Ascending aorta (tissue), 2 donors: ENCODE data around the gene PIN1. TPM values are rescaled to one million over a fixed set of nuclear protein-coding genes. Genes with fewer than 3 reads are reported as not detected.

Experiments
- DNase-seq, 2 donors: peaks; one replicate each; pipeline ENCODE4 v3.0.0-alpha.2; 2019; ENCODE audit warnings: low spot score in 2 of 2
- H3K27ac ChIP-seq, 2 donors: fragments of 200-600 bp; sonication (generic); one replicate each; pipeline ENCODE4 v1.5.1; 2016 to 2017; ENCODE audit warnings: mild to moderate bottlenecking in 1 of 2
- H3K27me3 ChIP-seq: fragments of 200-600 bp; sonication (generic); one replicate; pipeline ENCODE4 v1.5.1; 2017
- H3K36me3 ChIP-seq, 2 donors: fragments of 200-600 bp; sonication (generic); one replicate each; pipeline ENCODE4 v1.5.1; 2016
- H3K4me1 ChIP-seq, 2 donors: fragments of 200-600 bp; sonication (generic); one replicate each; pipeline ENCODE4 v1.5.1; 2016 to 2017; ENCODE audit warnings: mild to moderate bottlenecking in 1 of 2
- H3K4me3 ChIP-seq, 2 donors: fragments of 200-600 bp; sonication (generic); one replicate each; pipeline ENCODE4 v1.5.1; 2016 to 2017; ENCODE audit warnings: mild to moderate bottlenecking in 1 of 2
- H3K9me3 ChIP-seq, 2 donors: fragments of 200-600 bp; sonication (generic); one replicate each; pipeline ENCODE4 v1.5.1; 2016
- intact Hi-C: fragments of 100-400 bp; cut with DNase I; formaldehyde crosslinking; loops from one replicate; pipeline ENCODE4 v1.15.1; 2023
- total RNA-seq: library from RNA; depleted of rRNA; stranded (reverse); fragments of >200 nt; gene quantifications from one replicate; pipeline ENCODE4 v1.1.0, GENCODE V29; 2016
- TF ChIP-seq, protein P1 (sequence below), 3 experiments: fragments of 200-600 bp in 2 of 3; fragments of 450-650 bp in 1 of 3; sonication (generic) in 2 of 3; IDR thresholded peaks; one replicate each; pipeline ENCODE4 v1.5.1; 2016 to 2019; ENCODE audit warnings: antibody characterized with exemption in 3 of 3, mild to moderate bottlenecking in 1 of 3, moderate library complexity in 1 of 3

PIN1 gene
- total RNA-seq, 1 donor from 2014 or later = 50.7 TPM

DNA sequence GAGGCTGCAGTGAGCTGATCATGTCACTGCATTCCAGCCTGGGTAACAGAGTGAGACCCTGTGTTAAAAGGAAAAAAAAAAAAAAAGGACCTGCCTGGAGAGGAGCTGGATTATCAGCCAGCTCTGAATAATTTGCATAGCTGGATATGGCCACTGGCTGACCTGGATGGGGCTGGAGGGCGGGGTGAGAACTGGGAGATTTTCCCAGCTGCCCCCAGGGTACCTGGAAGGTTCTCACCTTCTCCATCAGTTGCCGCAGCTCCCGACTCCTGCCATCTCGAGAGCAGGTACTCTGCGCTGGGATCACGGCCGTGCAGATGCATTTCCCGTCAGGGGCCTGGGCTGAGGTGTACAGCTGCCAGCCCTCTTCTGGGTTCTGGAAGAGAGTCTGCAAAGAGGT, 25.3 kb downstream of the PIN1 start:
- TF ChIP-seq, protein P1, sequence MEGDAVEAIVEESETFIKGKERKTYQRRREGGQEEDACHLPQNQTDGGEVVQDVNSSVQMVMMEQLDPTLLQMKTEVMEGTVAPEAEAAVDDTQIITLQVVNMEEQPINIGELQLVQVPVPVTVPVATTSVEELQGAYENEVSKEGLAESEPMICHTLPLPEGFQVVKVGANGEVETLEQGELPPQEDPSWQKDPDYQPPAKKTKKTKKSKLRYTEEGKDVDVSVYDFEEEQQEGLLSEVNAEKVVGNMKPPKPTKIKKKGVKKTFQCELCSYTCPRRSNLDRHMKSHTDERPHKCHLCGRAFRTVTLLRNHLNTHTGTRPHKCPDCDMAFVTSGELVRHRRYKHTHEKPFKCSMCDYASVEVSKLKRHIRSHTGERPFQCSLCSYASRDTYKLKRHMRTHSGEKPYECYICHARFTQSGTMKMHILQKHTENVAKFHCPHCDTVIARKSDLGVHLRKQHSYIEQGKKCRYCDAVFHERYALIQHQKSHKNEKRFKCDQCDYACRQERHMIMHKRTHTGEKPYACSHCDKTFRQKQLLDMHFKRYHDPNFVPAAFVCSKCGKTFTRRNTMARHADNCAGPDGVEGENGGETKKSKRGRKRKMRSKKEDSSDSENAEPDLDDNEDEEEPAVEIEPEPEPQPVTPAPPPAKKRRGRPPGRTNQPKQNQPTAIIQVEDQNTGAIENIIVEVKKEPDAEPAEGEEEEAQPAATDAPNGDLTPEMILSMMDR (IDR thresholded peaks at IDR 0.05) = no peak
- no peaks in the 10 kb centered on the region for H3K36me3 ChIP-seq
- no peak overlapping the region for H3K27ac ChIP-seq
- DNase-seq = no peak
- no peak overlapping the region for H3K4me3 ChIP-seq
- H3K27me3 ChIP-seq = no peaks in the 10 kb centered on the region
- no peaks in the 10 kb centered on the region for H3K4me1 ChIP-seq
- intact Hi-C loops = no loop called here
- no peaks in the 10 kb centered on the region for H3K9me3 ChIP-seq

DNA sequence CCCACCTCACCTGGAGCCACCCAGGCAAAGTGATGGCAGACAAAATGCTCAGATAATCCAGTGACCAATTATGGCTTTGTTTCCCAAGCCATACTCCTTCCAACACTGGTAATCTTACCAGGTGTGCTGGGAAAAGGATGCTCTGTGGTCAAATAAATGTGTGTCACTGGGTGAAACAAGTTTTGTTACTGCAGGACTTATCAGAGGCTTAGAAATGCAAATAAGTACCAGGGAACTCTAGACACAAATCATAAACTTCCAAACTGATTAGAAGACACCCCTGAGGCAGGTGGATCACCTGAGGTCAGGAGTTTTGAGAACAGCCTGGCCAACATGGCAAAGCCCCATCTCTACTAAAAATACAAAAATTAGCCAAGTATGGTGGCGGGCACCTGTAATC, 26.4 kb downstream of the PIN1 start:
- Histone ChIP-seq H3K36me3 (no peaks in the 10 kb centered on the region), H3K4me3 (no peak overlapping the region), H3K9me3 (no peaks in the 10 kb centered on the region), H3K4me1 (no peaks in the 10 kb centered on the region), H3K27me3 (no peaks in the 10 kb centered on the region), H3K27ac (no peak overlapping the region)
- TF ChIP-seq, protein P1 (IDR thresholded peaks at IDR 0.05) = no peak
- intact Hi-C loops = no loop called here
- no peak for DNase-seq

DNA sequence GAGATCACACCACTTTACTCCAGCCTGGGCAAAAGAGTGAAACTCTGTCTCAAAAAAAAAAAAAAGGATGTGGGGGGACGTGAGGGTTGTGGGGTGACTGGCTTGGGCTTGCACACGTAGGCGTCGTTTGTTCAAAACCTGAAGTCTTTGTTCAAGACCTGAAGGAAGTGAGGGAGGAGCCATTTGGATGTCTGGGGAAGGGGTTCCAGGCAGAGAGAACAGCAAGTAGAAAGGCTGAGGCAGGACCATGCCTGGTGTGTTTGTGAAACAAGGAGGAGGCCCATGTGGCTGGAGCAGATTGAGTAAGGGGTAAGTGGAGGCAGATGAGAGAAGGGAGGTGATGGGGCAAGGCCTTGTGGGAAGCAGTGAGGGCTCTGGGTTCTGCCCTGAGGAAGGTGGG, 27.8 kb downstream of the PIN1 start:
- no peak overlapping the region for H3K27ac ChIP-seq
- H3K4me1 ChIP-seq = no peaks in the 10 kb centered on the region
- DNase-seq = no peak
- TF ChIP-seq, protein P1 (IDR thresholded peaks at IDR 0.05) = no peak
- no peaks in the 10 kb centered on the region for H3K36me3 ChIP-seq
- no peak overlapping the region for H3K4me3 ChIP-seq
- no peaks in the 10 kb centered on the region for H3K9me3 ChIP-seq
- no peaks in the 10 kb centered on the region for H3K27me3 ChIP-seq
- intact Hi-C loops = no loop called here

DNA sequence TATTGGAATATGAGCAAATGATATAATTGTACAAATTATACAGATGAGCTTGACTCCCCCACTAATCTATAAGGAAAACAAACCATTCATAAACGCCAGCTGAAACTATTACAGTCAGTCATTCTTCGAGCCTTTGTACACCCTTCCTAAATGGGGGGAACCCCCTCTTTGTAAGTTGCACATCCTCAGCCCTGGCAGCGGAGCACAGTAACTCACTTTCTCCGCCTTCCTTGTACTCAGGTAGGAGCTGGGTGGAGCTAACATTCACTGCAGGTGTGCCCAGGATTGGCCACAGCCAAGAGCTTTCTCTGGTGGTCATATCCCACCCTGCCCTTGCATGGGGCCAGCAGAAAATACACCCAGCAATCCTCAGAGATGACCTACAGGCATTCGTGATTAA, 28.6 kb downstream of the PIN1 start:
- H3K9me3 ChIP-seq = no peaks in the 10 kb centered on the region
- H3K36me3 ChIP-seq = no peaks in the 10 kb centered on the region
- intact Hi-C loops = no loop called here
- H3K27me3 ChIP-seq = no peaks in the 10 kb centered on the region
- no peaks in the 10 kb centered on the region for H3K4me1 ChIP-seq
- TF ChIP-seq, protein P1 (IDR thresholded peaks at IDR 0.05) = no peak
- H3K4me3 ChIP-seq = no peak overlapping the region
- H3K27ac ChIP-seq = no peak overlapping the region
- no peak for DNase-seq

DNA sequence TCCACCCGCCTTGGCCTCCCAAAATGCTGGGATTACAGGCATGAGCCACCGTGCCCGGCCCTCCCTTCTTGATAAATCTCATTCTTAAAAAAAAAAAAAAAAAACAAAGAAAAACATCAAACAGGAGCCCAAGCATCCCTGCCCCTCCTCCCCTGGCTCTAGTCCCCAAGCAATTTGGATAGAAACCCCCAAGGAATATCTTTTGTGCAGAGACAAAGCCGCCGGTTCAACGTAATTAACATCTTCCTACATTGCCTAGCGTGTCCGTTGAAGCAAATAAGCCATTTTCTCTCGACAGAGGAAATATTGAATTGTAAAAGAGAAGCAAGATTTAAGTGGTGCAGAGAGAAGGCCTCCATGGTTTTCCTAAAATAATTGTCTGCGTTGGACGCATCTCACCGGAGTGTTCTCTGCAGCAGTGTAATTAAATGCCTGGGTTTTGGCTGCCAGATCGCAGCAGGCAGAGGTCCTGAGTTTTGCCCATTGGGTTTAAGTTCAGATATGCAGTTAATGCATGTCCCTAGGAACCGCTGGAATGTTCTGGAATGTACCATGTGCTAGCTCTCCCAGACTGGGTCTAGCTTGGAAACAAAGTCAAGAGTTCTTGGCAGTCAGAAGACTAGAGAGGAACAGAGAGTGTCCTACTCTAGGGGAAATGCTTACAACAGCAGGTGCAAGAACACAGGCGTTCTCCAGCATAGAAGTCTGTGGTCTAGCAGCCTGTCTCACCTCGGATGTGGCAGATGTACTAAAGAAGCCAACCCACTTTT, 30.8 kb downstream of the PIN1 start:
- Histone ChIP-seq H3K36me3 (no peaks in the 10 kb centered on the region), H3K27ac (no peak overlapping the region), H3K4me1 (no peaks in the 10 kb centered on the region), H3K4me3 (no peak overlapping the region), H3K27me3 (no peaks in the 10 kb centered on the region), H3K9me3 (no peaks in the 10 kb centered on the region)
- TF ChIP-seq, protein P1 (IDR thresholded peaks at IDR 0.05) = no peak
- intact Hi-C loops = no loop called here
- no peak for DNase-seq
